ENCODE results near the gene ZRANB3.

ZRANB3 gene

DNA sequence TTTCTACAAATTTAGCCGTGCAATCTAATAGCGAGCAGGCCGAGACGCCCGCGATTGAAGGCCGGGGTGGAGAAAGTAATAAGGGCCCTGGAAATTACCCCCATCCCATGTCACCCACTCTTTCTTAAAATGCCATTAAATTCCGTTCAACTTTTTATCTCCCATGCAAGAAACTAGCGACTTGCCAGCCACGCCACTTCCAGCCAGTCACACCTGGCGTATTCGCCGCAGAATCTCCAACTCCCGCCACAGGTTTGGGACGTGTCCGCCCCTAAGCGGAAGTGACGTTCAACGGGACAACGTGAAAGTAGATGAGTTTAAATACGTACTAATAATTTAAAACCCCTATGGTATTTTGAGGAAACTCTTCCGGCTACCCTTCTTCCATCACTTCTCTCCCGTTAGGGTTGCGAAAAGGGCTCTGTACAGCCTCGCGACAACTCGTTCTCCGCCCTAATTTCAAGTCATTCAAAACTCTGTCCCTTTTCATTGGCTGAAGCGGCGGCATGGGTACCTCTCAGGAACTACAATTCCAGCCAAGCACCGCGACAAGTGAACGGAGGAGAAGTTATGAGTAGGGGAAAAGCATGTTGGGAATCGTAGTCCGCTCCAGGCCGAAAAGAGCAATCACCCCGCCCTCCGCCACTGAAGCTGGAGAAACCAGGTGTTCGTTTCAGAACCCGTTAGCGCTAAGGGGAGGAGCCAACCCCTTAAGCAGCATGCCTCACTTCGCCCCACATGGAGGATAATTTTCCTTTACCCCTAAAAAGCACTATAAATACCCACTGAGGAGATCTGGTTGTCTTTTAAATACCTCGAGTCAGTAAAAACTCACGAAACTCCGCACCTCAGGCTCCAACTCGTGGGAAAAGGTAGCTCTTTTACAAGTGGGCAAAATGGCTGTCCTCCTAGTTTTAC lies at the start of gene ZRANB3:
ZRANB3 (minus strand) TSS at position 906 of the 918 bp plus-strand sequence.
- peaks cover 15% of the 10 kb centered on the region for H3K36me3 ChIP-seq (ENCODE audit: insufficient read depth, low read length)
- H3K9ac ChIP-seq (ENCODE audit: low read length) = peak within 1 kb of the TSS; percentile 88
- H3K4me3 ChIP-seq (ENCODE audit: low read depth, low read length, poor library complexity, severe bottlenecking) = peak within 1 kb of the TSS; percentile 82
- H3K27me3 ChIP-seq (ENCODE audit: insufficient read depth, low read length) = no peaks in the 10 kb centered on the region
- no peaks in the 10 kb centered on the region for H3K9me2 ChIP-seq (ENCODE audit: low read depth, low read length)
- H3K4me1 ChIP-seq (ENCODE audit: insufficient read depth, low read length, severe bottlenecking) = peaks cover 45% of the 10 kb centered on the region
- peak within 1 kb of the TSS; percentile 94 for H3K4me2 ChIP-seq (ENCODE audit: low read length)
- H2AFZ ChIP-seq (ENCODE audit: low read length) = no peak within 1 kb of the TSS
- TF ChIP-seq, protein P1, sequence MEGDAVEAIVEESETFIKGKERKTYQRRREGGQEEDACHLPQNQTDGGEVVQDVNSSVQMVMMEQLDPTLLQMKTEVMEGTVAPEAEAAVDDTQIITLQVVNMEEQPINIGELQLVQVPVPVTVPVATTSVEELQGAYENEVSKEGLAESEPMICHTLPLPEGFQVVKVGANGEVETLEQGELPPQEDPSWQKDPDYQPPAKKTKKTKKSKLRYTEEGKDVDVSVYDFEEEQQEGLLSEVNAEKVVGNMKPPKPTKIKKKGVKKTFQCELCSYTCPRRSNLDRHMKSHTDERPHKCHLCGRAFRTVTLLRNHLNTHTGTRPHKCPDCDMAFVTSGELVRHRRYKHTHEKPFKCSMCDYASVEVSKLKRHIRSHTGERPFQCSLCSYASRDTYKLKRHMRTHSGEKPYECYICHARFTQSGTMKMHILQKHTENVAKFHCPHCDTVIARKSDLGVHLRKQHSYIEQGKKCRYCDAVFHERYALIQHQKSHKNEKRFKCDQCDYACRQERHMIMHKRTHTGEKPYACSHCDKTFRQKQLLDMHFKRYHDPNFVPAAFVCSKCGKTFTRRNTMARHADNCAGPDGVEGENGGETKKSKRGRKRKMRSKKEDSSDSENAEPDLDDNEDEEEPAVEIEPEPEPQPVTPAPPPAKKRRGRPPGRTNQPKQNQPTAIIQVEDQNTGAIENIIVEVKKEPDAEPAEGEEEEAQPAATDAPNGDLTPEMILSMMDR (IDR thresholded peaks at IDR 0.05; ENCODE audit: low read length) = no peak
- TF ChIP-seq EZH2 (IDR thresholded peaks at IDR 0.05; ENCODE audit: borderline replicate concordance, low read length) = no peak
- H3K9me3 ChIP-seq (ENCODE audit: low read length) = no peaks in the 10 kb centered on the region
- no peaks in the 10 kb centered on the region for H4K20me1 ChIP-seq (ENCODE audit: insufficient read depth, low read length)
- H3K27ac ChIP-seq (ENCODE audit: low read depth, low read length, poor library complexity, severe bottlenecking) = peak within 1 kb of the TSS; percentile 83
- peaks cover 52% of the 10 kb centered on the region for H3K79me2 ChIP-seq (ENCODE audit: insufficient read depth, low read length)
- no peaks in the 10 kb centered on the region for H3F3A ChIP-seq (ENCODE audit: insufficient read depth, low read length)

DNA sequence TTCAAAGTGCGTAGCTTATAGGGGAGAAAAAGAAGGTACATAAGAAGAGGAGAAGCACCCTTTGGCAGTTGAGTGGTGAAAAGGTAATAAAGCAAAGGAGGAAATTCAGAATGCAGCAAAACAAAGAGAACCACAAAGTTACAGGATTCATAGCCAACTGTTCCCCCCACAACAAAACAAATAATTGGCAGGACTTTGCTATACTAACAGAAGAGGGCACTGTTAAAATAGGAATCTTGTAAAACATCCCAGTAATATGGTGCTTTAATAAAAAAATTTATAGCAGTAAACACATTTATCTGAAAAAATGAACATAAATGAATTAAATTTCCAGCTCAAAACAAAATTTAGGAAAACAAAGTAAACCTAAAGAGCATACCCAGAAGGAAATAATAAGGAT lies 42.6 kb upstream of the ZRANB3 start:
- no peak overlapping the region for H2AFZ ChIP-seq (ENCODE audit: low read length)
- no peak overlapping the region for H3K9ac ChIP-seq (ENCODE audit: low read length)
- no peak overlapping the region for H3K4me3 ChIP-seq (ENCODE audit: low read depth, low read length, poor library complexity, severe bottlenecking)
- no peaks in the 10 kb centered on the region for H3F3A ChIP-seq (ENCODE audit: insufficient read depth, low read length)
- TF ChIP-seq EZH2 (IDR thresholded peaks at IDR 0.05; ENCODE audit: borderline replicate concordance, low read length) = no peak
- TF ChIP-seq, protein P1 (IDR thresholded peaks at IDR 0.05; ENCODE audit: low read length) = peak; percentile 15; the same call in 1 of the 2 replicates
- H3K27ac ChIP-seq (ENCODE audit: low read depth, low read length, poor library complexity, severe bottlenecking) = no peak overlapping the region
- peaks cover 39% of the 10 kb centered on the region for H3K36me3 ChIP-seq (ENCODE audit: insufficient read depth, low read length)
- H3K9me2 ChIP-seq (ENCODE audit: low read depth, low read length) = no peaks in the 10 kb centered on the region
- H3K27me3 ChIP-seq (ENCODE audit: insufficient read depth, low read length) = no peaks in the 10 kb centered on the region
- H4K20me1 ChIP-seq (ENCODE audit: insufficient read depth, low read length) = no peaks in the 10 kb centered on the region
- no peaks in the 10 kb centered on the region for H3K4me1 ChIP-seq (ENCODE audit: insufficient read depth, low read length, severe bottlenecking)
- no peak overlapping the region for H3K4me2 ChIP-seq (ENCODE audit: low read length)
- peaks cover 10% of the 10 kb centered on the region; the same call in 1 of the 2 replicates for H3K79me2 ChIP-seq (ENCODE audit: insufficient read depth, low read length)
- H3K9me3 ChIP-seq (ENCODE audit: low read length) = no peaks in the 10 kb centered on the region

DNA sequence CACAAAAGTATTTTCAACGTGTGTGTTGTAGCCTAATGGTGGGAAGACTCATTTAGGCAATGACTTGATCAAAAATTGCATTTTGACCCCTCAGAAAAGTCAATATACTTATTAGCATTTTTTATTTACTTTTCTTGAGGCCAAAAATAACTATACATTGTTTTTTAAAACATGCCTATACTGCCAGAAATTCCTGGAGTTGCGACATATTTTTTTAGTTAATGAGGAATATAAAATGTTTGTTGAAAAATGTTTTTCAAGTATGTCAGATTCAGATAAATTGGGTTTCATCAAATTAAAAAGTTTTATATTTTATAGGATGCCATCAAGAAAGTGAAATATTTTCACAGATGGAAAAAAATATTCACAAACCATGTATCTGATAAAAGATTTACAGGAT lies 39.9 kb upstream of the ZRANB3 start:
- no peak overlapping the region for H3K4me3 ChIP-seq (ENCODE audit: low read depth, low read length, poor library complexity, severe bottlenecking)
- H3F3A ChIP-seq (ENCODE audit: insufficient read depth, low read length) = no peaks in the 10 kb centered on the region
- TF ChIP-seq EZH2 (IDR thresholded peaks at IDR 0.05; ENCODE audit: borderline replicate concordance, low read length) = no peak
- TF ChIP-seq, protein P1 (IDR thresholded peaks at IDR 0.05; ENCODE audit: low read length) = no peak
- H4K20me1 ChIP-seq (ENCODE audit: insufficient read depth, low read length) = no peaks in the 10 kb centered on the region
- no peak overlapping the region for H3K27ac ChIP-seq (ENCODE audit: low read depth, low read length, poor library complexity, severe bottlenecking)
- H3K4me1 ChIP-seq (ENCODE audit: insufficient read depth, low read length, severe bottlenecking) = no peaks in the 10 kb centered on the region
- no peak overlapping the region for H2AFZ ChIP-seq (ENCODE audit: low read length)
- H3K79me2 ChIP-seq (ENCODE audit: insufficient read depth, low read length) = peaks cover 13% of the 10 kb centered on the region; the same call in 1 of the 2 replicates
- H3K27me3 ChIP-seq (ENCODE audit: insufficient read depth, low read length) = no peaks in the 10 kb centered on the region
- no peaks in the 10 kb centered on the region for H3K9me2 ChIP-seq (ENCODE audit: low read depth, low read length)
- H3K9ac ChIP-seq (ENCODE audit: low read length) = no peak overlapping the region
- no peak overlapping the region for H3K4me2 ChIP-seq (ENCODE audit: low read length)
- peaks cover 52% of the 10 kb centered on the region for H3K36me3 ChIP-seq (ENCODE audit: insufficient read depth, low read length)
- H3K9me3 ChIP-seq (ENCODE audit: low read length) = no peaks in the 10 kb centered on the region

All from OCI-LY1 (cell line).